ENCODE results near the gene ATF7IP.
"Not testable (repeated sequence)": the region's sequence is repeated elsewhere in the genome, so short reads cannot be mapped to it uniquely, and the experiment has no call there.

ATF7IP gene

GRCh38 chr12:14403293-14403692 is 37.8 kb downstream of the ATF7IP start:
- TF ChIP-seq, protein P1, sequence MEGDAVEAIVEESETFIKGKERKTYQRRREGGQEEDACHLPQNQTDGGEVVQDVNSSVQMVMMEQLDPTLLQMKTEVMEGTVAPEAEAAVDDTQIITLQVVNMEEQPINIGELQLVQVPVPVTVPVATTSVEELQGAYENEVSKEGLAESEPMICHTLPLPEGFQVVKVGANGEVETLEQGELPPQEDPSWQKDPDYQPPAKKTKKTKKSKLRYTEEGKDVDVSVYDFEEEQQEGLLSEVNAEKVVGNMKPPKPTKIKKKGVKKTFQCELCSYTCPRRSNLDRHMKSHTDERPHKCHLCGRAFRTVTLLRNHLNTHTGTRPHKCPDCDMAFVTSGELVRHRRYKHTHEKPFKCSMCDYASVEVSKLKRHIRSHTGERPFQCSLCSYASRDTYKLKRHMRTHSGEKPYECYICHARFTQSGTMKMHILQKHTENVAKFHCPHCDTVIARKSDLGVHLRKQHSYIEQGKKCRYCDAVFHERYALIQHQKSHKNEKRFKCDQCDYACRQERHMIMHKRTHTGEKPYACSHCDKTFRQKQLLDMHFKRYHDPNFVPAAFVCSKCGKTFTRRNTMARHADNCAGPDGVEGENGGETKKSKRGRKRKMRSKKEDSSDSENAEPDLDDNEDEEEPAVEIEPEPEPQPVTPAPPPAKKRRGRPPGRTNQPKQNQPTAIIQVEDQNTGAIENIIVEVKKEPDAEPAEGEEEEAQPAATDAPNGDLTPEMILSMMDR (IDR thresholded peaks at IDR 0.05; ENCODE audit: low read depth, low read length) = no peak
- Histone ChIP-seq H3K27me3 (ENCODE audit: insufficient read depth, low read depth, severe bottlenecking) (no peaks in the 10 kb centered on the region), H3K36me3 (no peaks in the 10 kb centered on the region), H3K4me3 (ENCODE audit: low read depth, low read length) (no peak overlapping the region), H3K9me3 (ENCODE audit: severe bottlenecking) (peaks cover 3% of the 10 kb centered on the region), H3K27ac (no peak overlapping the region)
- no peak for DNase-seq

DNA sequence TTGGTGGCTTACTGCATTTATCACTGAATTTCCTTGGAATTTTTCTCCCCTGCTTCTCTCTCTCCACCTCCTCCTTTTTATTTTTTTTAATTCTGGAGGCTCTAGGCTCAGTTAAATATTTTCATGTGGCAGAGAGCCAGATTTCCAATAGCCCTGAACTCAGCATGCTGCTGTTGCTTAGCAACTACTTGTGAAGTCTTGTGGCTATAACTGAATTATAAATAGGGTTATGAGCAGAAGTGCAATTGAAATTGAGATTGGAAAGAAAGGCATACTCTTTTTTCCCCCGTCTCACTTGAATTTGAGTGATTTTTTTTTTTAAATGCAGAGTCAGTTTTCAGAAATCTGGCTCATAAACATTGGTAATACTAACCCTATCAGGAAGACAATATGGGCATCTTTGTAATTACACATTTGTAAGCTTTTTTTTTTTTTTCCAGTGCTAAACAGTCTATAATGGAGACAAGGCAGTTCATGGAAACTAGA is 38.3 kb downstream of the ATF7IP start:
- no peaks in the 10 kb centered on the region for H3K36me3 ChIP-seq
- no peak for DNase-seq
- H3K4me3 ChIP-seq (ENCODE audit: low read depth, low read length) = no peak overlapping the region
- no peaks in the 10 kb centered on the region for H3K27me3 ChIP-seq (ENCODE audit: insufficient read depth, low read depth, severe bottlenecking)
- peaks cover 3% of the 10 kb centered on the region for H3K9me3 ChIP-seq (ENCODE audit: severe bottlenecking)
- TF ChIP-seq, protein P1 (IDR thresholded peaks at IDR 0.05; ENCODE audit: low read depth, low read length) = no peak
- H3K27ac ChIP-seq = no peak overlapping the region

DNA sequence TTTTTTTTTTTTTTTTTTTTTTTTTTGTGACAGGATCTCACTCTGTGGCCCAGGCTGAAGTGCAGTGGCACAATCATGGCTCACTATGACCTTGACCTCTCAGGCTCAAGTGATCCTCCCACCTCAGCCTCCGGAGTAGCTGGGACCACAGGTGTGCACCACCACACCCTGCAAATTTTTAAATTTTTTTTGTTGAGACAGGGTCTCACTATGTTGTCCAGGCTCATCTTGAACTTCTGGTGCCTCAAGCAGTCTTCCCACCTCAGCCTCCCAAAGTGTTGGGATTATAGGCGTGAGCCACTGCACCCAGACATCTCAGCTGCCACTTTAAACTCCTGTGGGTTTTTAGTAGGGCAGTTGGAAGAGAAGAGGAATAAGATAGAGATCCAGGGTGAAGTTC is 39.9 kb downstream of the ATF7IP start:
- H3K27me3 ChIP-seq (ENCODE audit: insufficient read depth, low read depth, severe bottlenecking); H3K36me3 ChIP-seq; H3K9me3 ChIP-seq (ENCODE audit: severe bottlenecking); H3K4me3 ChIP-seq (ENCODE audit: low read depth, low read length); DNase-seq; H3K27ac ChIP-seq: not testable (repeated sequence)

DNA sequence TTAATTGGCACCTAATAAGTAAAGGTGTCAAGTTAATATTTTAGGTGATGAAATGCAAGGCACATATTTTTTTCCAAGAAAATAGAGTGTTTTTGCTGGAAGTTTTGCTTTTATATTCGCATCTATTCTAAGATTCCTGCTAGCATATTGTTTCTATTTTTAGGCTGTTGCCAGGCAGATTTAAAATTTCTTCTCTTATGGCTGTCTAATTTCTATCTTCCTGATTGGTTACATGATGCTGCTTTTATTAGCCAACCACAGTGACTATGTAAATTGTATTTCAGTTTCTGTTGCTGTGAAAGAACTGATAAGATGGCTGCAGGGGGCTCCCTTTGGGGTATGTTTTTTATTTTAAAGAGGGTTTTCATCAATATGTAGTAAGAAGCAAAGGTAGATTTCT is 42.7 kb downstream of the ATF7IP start:
- H3K27ac ChIP-seq = no peak overlapping the region
- DNase-seq = no peak
- H3K36me3 ChIP-seq = no peaks in the 10 kb centered on the region
- TF ChIP-seq, protein P1 (IDR thresholded peaks at IDR 0.05; ENCODE audit: low read depth, low read length) = no peak
- H3K4me3 ChIP-seq (ENCODE audit: low read depth, low read length) = no peak overlapping the region
- H3K27me3 ChIP-seq (ENCODE audit: insufficient read depth, low read depth, severe bottlenecking) = no peaks in the 10 kb centered on the region
- H3K9me3 ChIP-seq (ENCODE audit: severe bottlenecking) = no peaks in the 10 kb centered on the region

DNA sequence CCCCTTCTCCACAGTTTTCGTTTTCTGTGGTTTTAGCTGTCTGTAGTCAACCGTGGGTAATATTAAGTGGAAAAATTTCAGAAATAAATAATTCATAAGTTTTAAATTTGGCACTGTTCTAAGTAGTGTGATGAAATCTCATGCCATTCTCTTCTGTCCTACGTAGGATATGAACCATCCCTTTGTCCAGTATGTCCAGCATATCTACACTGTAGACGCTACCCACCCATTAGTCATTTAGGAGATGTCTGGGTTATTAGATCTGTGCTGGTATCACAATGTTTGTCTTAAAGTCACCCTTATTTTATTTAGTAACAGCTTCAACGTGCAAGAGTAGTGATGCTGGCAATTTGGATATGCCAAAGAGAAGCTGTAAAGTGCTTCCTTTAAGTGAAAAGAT is 44.7 kb downstream of the ATF7IP start:
- Histone ChIP-seq H3K36me3 (no peaks in the 10 kb centered on the region), H3K9me3 (ENCODE audit: severe bottlenecking) (no peaks in the 10 kb centered on the region), H3K27ac (no peak overlapping the region), H3K4me3 (ENCODE audit: low read depth, low read length) (no peak overlapping the region), H3K27me3 (ENCODE audit: insufficient read depth, low read depth, severe bottlenecking) (no peaks in the 10 kb centered on the region)
- TF ChIP-seq, protein P1 (IDR thresholded peaks at IDR 0.05; ENCODE audit: low read depth, low read length) = no peak
- no peak for DNase-seq

DNA sequence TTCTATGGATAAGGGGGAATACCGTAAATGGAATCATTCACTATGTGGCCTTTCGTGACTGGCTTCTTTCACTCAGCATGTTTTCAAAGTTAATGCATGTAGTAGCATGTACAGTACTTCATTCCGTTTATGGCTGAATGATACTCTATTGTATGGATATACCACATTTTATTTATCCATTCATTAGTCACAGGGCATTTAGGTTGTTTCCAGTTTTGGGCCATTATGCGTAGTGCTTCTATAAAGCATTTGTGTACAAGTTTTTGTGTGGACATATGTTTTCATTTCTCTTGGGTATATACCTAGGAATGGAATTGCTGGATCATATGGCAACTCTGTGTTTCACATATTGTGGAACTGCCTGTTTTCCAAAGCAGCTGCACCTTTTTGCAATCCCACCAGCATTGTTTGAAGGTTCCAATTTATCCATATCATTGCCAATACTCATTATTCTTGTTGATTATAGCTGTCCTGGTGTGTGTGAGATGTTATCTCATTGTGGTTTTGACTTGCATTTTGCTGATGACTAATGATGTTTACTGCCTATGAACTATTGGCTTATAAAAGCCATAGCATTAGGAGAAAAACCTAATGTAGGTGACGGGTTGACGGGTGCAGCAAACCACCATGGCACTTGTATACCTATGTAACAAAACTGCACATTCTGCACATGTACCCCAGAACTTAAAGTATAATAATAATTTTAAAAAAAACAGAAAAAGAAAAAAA is 45.5 kb downstream of the ATF7IP start:
- Histone ChIP-seq H3K9me3 (ENCODE audit: severe bottlenecking) (no peaks in the 10 kb centered on the region), H3K27ac (no peak overlapping the region), H3K27me3 (ENCODE audit: insufficient read depth, low read depth, severe bottlenecking) (no peaks in the 10 kb centered on the region), H3K36me3 (no peaks in the 10 kb centered on the region), H3K4me3 (ENCODE audit: low read depth, low read length) (no peak overlapping the region)
- DNase-seq = no peak
- TF ChIP-seq, protein P1 (IDR thresholded peaks at IDR 0.05; ENCODE audit: low read depth, low read length) = no peak
